ENCODE data around the gene FAAH2.
"Not testable (repeated sequence)": the region's sequence is repeated elsewhere in the genome, so short reads cannot be mapped to it uniquely, and the experiment has no call there.

GRCh38 chrX:57295679-57296078 is 9.2 kb downstream of the FAAH2 start:
- TF ChIP-seq, protein P1, sequence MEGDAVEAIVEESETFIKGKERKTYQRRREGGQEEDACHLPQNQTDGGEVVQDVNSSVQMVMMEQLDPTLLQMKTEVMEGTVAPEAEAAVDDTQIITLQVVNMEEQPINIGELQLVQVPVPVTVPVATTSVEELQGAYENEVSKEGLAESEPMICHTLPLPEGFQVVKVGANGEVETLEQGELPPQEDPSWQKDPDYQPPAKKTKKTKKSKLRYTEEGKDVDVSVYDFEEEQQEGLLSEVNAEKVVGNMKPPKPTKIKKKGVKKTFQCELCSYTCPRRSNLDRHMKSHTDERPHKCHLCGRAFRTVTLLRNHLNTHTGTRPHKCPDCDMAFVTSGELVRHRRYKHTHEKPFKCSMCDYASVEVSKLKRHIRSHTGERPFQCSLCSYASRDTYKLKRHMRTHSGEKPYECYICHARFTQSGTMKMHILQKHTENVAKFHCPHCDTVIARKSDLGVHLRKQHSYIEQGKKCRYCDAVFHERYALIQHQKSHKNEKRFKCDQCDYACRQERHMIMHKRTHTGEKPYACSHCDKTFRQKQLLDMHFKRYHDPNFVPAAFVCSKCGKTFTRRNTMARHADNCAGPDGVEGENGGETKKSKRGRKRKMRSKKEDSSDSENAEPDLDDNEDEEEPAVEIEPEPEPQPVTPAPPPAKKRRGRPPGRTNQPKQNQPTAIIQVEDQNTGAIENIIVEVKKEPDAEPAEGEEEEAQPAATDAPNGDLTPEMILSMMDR (IDR thresholded peaks at IDR 0.05), result not testable (repeated sequence)
- not testable (repeated sequence) for TF ChIP-seq POLR2A (IDR thresholded peaks at IDR 0.05)

Data from testis (tissue), 2 donors.